HPDE6-E6E7 (cell line): ENCODE measurements around the gene RBMX.
"Not testable (repeated sequence)": the region's sequence is repeated elsewhere in the genome, so short reads cannot be mapped to it uniquely, and the experiment has no call there.

Source experiments
- DNase-seq: peaks from one replicate; pipeline ENCODE4 v3.0.0; 2011; ENCODE audit warnings: missing footprints; ENCODE audit errors: extremely low spot score

The RBMX gene

GRCh38 chrX:136880452-136881013 lies at the start of gene RBMX:
TSS of gene RBMX (minus strand) at chrX:136880725. CDS start at chrX:136879427, 1,298 bp downstream.
- DNase-seq = peak; percentile 74

DNA sequence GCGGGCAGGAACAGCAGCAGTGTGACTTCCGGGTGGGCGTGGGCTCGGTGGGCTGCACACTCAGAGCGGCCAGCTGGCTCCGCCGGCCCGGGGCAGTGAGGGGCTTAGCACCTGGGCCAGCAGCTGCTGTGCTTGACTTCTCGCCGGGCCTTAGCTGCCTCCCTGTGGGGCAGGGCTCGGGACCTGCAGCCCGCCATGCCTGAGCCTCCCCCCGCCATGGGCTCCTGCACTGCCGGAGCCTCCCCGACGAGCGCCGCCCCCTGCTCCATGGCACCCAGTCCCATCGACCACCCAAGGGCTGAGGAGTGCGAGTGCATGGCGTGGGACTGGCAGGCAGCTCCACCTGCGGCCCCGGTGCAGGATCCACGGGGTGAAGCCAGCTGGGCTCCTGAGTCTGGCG lies 40.9 kb upstream of the RBMX start:
- DNase-seq = not testable (repeated sequence)

- no peak for DNase-seq
These were observed 39.5 kb upstream of the RBMX start for GRCh38 chrX:136920001-136920400.

- DNase-seq = no peak
These were observed 36.3 kb upstream of the RBMX start for GRCh38 chrX:136916827-136917226.

- DNase-seq = not testable (repeated sequence)
These were observed 31.1 kb upstream of the RBMX start for GRCh38 chrX:136911661-136912060.

- DNase-seq = no peak
These were observed 30.7 kb upstream of the RBMX start for GRCh38 chrX:136911253-136911652.

DNA sequence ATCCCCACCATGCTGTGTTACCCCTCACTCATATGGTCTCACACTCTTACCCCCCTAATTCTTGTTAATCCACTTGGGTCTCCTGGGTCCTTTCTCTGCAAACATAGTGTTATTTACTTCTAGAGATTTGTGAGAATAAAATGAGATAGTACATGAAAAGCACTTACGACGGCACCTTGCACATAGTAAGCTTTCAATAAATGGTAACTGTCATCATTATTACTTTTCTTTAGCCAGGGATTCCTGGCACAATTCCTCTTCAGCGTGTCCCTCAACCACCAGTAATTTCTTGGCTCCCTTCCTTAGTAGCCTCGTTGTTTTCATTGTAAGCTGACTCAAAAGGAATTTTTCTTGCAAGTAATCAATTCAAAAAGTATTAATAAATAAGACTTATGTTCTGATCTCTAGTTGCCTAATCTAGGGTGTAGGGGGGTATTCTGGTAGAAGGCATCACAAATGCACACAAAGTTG lies 30.1 kb upstream of the RBMX start:
- DNase-seq = no peak

DNA sequence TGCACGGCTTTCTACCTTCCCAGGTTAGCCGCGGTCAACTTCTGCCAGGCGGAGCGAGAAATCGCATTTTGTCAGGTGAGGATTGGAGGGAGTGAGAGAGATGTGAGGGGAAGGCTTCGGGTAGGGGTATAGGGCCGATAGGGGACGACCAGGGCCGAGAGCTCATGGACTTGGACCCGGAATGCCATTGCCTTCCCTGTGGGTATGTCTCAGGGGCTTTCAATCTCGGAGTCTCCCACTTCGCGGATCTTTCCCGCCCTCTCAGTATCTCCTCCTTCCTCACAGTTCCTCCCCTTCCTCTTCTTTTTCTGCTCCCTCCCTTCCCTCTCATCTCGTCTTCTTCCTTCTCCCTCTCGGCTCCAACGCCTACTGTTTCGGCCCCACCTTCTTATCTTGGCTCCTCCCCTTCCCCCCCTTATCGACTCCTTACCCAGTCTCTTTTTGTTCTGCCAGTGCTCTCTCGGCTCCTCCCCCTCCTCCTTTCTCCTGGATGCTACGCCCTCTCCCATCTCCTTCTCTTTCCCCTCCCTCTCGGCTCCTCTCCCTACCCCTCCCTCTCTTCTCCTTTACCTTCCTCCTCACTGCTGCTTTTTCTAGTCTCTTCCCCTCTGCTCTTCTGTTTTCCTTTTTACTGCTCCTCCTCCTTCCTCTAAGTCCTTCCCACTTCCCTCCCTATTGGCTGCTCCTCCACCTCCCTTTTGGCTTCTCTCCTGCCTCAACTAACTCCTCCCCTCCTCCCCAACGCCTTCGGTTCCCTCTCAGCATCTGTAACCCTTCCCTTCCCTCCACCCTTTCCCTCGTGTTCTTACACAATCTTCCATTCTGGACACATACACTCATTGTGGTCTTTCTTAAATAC lies 29.4 kb upstream of the RBMX start:
- peak; percentile 49 for DNase-seq

GRCh38 chrX:136909119-136909705 lies 28.7 kb upstream of the RBMX start:
- peak; percentile 66 for DNase-seq

- no peak for DNase-seq
These were observed 27.1 kb upstream of the RBMX start for GRCh38 chrX:136907621-136908020.

GRCh38 chrX:136906921-136907510 lies 26.5 kb upstream of the RBMX start:
- no peak for DNase-seq

GRCh38 chrX:136904067-136904466 lies 23.5 kb upstream of the RBMX start:
- not testable (repeated sequence) for DNase-seq

GRCh38 chrX:136900071-136900470 lies 19.5 kb upstream of the RBMX start:
- DNase-seq = not testable (repeated sequence)

GRCh38 chrX:136899221-136899620 lies 18.7 kb upstream of the RBMX start:
- no peak for DNase-seq

DNA sequence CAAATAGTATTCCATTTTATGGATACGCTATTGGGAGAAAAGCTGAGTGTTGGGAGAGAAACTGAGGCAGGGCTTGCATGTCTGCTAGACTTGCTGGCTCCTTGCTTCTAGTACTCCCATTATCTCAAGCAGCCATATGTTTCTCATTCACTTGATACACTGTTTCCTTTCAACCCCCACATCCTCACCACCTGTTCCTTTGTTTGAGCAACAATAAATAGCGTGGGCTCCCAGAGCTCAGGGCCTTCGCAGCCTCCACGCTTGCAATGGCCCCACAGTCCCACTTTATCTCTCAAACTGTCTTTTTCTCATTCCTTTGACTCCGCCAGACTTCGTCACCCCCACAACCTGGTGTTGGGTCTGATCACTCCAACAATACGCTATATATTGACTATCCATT lies 18.2 kb upstream of the RBMX start:
- not testable (repeated sequence) for DNase-seq

DNA sequence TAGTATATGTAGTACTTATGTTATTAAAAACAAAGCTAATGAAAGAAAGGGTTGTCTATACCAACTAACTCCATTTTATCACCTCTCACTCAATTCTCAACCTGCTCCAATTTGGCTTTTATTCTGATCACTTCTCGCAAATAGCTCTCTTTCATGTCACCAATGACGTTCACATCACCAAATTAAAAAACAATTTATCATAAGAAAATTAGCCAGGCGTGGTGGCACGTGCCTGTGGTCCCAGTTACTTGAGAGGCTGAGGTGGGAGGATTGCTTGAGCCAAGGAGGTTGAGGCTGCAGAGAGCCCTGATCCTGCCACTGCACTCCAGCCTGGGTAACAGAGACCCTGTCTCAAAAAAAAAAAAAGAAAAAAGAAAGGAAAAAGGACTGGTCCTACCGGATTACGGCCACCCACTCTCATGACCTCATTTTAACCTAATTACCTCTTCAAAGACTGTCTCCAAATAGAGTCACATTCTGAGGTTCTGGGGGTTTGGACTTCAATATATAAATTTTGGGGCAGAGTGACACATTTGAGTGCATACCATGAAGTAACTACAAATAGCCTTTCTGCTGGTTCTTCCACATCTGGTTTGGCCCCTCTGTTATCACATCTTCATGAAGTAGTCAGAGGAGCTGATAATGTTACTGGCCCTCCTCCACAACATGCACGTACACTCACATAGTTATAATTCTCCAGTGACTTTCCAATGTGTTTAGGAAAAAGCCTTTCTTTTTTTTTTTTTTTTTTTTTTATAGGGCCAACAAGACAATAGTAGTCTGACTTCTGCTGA lies 15.8 kb upstream of the RBMX start:
- no peak for DNase-seq

GRCh38 chrX:136892412-136892811 lies 11.9 kb upstream of the RBMX start:
- DNase-seq = no peak

- DNase-seq = not testable (repeated sequence)
These were observed 10.1 kb upstream of the RBMX start for GRCh38 chrX:136890596-136890995.

- DNase-seq = no peak
These were observed 8.7 kb upstream of the RBMX start for GRCh38 chrX:136889269-136889668.

GRCh38 chrX:136880003-136880451 lies 498 bp downstream of the RBMX start:
- peak; percentile 0 for DNase-seq

DNA sequence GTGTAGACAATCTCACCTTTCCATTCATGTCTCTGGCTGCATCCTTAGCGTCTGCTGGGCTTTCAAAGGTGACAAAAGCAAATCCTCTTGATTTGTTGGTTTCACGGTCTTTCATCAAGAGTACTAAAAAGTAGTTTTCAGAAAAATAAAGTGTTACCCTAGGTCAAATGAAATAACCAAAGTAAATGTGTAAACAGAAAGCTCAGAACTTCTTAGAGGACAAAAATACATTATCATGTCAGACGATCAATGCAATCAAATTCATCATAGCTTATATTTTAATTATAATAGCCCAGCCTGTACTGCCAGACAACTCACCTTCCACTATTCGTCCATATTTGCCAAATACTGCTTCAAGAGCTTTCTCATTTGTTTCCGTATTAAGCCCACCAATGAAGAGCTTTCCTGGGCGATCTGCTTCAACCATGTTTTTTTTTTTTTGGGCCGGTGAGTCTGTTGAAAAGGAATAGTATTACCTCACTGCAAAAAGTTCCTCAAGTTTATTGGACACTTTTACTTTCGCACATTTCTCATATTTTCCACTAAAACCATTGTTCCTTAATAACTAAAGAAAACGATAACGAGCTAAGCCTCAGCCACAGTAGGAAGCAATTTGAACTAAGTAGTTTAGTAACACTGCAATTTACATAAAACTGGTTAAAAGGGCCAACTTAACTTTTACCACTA lies 1.4 kb downstream of the RBMX start:
- no peak for DNase-seq
